Endothelial cell of hepatic sinusoid (primary cell): ENCODE measurements around the gene KCNS3.

Experiments used
- in situ Hi-C: cut with HindIII; loops from 2 replicates; pipeline ENCODE4 v1.10.0; 2017; ENCODE audit warnings: low sequenced_read_pairs

The KCNS3 gene

DNA sequence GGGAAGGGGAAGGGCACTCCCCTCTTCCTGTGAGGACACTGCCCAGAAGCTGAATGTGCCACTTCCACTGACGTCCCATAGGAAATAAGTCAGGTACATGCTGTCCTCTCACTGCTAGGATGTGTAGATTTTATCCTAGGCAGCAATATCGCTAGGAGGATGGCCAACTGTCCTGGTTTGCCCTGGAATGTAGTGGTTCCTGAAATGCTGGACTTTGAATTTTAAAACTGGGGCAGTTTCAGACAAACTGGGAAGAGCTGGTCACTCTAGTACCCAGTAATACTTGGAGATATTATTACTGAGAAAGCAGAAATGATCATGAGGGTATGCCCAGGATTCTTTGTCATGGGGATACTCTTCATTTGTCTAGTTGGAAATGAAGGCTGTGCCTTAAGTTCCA is 5.4 kb upstream of the KCNS3 start:
- in situ Hi-C loops: no loop called here

DNA sequence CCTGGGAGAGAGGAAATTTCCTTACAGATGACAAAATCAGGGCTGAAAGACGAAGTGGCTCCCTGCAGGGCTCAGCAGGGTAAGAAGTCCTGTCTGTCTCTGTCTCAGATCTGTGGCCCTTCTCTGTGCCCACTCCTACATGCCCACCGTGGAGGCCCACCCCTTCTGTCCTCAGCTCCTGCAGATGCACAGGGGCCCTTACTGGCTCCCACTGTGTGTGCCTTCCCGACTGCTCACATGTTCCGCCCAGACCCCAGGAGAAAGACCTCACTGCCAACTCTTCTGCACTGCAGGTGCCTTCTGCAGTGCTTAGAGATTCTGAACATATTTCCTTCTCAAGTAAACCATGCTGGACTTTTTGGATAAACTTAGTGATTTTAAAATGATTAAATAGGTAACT is 1.9 kb upstream of the KCNS3 start:
- in situ Hi-C loops: loop anchor here (5.0 kb wide), 1 partner anchor 61 kb away; no protein-coding TSS in a partner anchor

DNA sequence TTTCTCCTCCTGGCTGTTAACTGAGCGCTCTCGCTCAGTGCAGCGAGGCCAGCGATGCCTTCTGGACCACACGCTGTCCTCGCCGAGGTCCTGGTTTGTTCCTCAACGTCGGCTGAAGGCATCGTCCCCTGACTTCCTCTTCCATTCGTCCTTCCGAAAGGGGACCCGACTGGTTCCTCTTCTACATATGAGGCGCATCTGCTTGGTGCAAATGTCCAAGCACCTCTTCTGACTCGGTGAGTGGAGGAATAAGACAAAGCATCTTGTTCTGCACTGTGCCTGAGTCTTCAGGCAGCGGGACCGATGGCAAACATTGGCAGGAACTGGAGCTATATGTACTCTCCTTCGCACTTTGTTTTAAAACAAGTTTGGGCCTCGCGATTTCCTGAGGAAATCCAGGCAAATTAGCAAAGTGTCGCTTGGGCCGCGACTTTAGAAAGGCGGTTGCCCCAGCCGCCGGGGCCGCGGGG is 621 bp upstream of the KCNS3 start:
- in situ Hi-C loops: loop anchor here (5.0 kb wide), 1 partner anchor 59 kb away; no protein-coding TSS in a partner anchor

DNA sequence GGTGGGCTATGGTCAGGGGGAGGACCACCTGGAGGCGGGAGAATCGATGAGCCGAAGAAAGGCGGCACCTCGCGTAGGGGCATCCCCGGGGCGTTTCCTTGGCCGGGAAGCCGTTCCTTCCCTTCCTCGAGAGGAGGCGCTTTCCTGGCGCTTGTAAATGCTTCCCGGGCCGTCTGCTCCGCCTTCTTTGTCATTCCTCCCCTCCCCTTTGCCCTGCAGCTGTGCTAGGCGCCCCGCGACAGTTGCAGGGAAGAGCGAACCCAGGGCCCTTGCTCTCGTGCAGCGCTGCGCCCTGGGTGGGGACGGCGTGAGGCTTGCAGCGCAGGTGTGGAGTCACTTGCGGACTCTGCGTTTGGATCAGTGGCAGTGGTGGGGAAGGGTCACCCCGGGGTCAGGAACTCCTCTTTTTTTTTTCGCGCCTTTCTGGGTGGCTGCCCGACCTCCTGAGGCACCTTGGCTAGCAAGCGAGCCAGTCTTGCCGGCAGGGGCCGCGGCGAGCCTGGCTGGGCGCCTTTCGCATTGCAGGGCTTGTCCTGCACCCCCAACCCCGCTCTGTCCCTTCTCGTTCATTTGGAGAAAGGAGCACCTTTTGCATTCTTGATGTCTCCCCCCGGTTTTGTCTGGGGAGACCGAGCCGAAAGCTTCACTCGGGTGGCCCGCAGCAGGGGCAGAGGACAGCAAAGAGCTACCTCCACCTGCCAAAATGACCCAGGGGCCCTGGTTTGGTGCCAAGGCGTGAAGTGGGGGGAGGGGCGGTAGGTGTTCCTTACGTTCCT is 858 bp downstream of the KCNS3 start:
- in situ Hi-C loops: loop anchor here (5.0 kb wide), 1 partner anchor 58 kb away; no protein-coding TSS in a partner anchor

DNA sequence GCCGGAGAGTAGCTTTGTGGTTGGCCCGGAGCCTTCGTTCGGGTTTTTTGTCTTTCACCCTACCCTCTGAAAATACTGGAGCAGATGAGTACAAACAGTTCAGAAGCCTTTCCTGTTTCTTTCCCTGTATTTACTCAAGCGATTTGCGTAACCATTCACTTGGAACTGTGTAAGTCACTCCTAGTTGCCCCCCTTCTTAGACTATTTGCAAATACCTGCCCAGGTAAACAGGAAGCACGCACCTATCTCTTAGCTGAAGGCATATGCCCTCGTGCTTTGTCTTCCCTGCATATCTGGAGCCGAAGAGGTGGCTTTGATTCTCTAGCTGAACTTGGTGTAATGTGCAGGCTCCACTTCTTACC is 1.4 kb downstream of the KCNS3 start:
- in situ Hi-C loops: loop anchor here (5.0 kb wide), 2 partner anchors 57 to 102 kb away; no protein-coding TSS in a partner anchor

DNA sequence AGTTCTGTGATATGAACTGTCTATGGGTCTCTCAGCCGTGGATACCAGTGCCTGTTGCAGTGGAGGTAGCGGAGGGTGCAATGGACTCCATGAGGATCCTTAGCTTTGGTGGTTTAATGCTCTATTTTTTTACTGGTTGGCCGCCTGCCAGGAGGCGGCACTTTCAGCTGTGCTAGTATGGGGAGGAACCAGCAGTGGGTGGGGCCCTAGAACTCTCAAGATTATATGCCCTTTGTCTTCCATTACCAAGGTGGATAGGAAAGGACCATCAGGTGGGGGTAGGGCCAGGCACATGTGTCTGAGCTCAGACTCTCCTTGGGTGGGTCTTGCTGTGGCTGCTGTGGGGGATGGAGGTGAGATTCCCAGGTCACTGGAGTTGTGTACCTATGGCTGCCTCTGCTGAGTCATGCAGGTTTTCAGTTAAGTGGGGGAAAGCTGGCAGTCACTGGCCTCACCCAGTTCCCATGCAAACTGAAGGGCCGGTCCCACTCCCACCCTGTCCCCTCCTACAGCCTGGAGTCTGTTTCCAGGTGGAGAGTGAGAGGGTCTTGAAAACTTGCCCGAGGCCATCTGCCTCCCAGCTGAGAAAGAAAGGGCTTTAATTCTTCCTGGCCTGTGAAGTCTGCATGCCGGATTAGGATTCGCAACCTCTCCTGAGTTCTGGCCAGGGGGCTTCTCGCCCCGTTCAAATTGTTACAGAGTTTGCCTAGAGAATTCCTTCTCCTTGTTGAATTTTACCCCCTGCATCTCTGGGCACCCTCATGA is 14.5 kb downstream of the KCNS3 start:
- in situ Hi-C loops: no loop called here

DNA sequence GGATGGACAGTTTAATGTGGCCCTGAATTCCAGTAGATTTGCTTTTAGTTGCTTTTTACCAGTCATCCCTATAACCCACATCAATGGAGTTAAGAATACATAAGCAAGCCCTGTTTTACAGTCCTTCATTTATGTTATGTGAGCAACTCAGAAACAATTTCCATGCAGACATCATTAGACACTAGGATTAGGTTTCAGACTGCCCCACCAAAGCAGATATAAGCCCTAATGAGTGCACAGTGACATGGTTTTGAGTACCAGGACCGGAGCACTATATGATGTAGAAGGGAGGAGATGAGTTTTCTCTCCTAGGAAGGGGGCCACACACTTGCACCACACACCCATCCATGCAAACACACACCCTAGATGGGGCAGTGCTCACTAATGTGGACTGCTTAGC is 15.5 kb downstream of the KCNS3 start:
- in situ Hi-C loops: no loop called here

DNA sequence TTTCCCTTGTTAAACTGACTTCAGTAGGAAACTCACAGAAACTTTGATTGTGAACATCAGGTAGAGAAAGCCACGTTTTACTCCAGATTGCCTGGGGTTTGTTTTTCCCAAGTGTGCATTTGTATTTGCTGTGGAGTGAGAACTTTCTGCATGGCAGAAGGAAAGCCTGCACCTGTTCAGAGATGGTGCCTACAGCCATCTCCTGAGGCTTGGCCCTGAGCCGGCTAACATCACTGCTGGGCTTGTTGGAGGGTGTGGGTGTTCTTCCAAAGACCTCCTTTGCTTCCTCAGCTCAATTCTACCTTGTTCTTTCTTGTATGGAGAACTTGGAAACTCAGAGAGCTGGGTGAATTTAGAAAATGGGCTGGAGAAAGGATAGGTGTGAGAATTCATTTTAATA is 16.1 kb downstream of the KCNS3 start:
- in situ Hi-C loops: no loop called here

DNA sequence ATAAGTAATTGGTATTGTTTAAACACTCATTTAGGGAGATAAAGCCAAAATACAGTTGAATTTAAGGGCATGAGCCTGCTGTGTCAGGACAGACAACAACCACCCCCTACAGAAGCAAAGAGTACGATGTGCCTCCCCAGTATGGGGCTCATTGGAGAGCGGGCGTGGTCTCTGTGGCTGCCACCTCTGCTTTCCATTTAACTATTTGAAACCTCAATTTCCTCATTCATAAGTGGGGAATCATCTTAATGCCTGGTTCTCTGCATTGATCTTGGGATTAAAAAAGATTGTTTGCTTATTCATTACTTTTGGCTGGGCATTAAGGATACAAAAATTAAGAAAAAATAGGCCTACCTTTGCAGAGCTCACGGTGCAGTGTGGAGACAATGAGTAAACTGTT is 21.4 kb downstream of the KCNS3 start:
- in situ Hi-C loops: no loop called here

DNA sequence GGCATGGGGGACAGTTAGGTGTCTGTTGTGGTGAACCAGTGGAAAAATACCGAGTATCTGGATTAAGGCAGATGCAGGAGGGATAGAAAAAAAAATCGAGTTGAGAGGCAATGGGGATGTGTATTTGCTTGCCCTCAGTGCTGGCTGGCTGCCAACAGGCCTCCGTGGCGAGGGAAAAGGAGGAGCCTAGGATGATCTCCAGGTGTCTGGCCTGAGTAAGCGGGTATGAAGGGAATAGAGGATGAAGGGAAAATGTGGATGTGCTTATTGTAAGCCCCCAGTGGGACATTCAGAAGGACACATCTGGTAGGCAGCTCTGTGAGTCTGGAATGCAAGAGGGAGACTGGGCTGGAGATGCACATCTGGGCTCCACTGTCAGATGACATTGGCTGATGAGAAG is 22.8 kb downstream of the KCNS3 start:
- in situ Hi-C loops: no loop called here

DNA sequence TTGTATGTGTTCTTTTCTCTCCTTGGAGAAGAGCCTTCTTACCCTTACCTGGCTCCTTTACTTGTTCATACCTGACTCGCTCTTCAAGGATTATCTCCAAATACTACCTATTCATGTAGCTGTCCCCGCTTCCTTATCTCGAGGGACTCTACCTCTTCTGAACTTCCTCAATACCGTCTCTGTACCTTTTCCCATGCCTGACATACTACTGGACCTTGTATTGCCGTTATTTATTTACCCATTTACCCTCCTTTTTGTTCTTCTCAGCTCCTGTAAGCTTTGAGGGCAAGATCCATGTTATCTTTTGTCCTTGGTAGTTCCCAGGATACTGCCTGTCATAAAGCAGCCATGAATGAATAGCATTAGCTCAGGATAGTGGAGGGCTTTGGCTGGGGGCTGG is 32.5 kb downstream of the KCNS3 start:
- in situ Hi-C loops: no loop called here

DNA sequence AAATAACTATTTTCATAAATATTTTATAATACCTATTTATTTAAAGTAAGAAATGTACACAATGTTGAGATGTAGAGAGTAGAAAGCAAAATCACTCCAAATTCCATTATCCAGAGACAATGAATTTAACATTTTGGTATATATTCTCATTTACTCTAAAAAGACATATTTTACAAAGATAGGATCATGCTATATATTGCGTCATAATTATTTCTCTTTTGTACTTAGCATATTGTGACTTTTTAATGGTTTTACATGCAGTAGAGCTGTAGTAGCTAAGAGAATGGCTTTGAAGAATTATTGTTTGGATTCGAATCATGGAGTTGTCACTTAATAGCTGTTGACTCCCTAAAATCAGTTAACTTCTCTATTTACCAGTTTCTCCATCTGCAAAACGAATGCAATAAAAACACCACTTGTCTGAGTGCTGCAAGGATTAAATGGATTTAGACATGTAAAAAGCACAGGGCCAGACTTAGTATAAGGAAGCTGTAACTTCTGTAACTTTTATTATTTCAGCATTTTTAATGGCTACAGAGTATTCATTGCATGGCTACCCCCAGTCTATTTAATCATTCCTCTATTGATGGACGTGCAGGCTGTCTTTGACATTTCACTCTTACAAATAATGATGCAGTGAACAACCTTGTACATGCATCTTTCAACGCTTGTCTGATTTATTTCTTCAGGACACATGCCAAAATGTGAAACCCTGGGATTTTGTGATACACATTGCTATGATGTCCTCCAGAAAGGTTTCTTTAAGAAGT is 33.2 kb downstream of the KCNS3 start:
- in situ Hi-C loops: no loop called here

DNA sequence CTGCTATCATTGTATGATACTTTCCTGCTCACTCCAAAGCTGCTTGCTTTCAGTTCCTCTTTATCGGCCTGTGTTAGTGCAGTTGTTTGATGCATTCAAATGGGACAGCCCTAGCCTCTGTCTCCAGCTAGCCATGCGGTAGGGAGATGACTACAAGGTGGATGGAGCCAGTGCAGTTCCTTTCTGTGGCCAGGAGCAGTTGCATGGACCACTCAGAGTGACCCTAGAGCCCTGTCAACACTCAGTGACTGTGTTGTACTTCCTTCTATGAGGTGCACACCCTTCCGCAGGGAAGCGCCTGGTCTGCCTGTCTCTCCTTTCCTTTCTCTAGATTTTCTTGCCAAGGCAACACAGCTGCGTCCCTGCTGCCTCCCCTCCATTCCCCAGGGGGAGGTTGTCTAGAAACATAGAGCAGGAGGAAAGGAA is 33.8 kb downstream of the KCNS3 start:
- in situ Hi-C loops: no loop called here

DNA sequence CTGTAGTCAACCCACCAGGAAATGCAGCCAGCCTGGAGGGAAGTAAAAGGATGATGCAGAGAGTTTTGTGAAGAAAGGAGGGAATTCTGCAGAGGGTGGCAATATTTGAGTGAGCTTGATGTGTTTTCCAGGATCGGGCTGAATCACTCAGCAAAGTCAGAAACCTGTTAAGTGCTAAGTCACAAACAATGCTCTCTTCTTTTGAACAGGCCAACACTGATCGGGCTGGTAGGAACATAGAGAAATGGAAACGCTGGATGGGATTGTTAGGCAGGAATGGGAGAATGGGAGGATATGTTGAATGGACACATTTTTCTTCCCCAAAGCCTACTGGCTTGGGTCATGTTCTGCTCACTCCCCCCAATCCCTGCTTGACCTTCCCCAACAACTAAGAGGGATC is 36.6 kb downstream of the KCNS3 start:
- in situ Hi-C loops: no loop called here

DNA sequence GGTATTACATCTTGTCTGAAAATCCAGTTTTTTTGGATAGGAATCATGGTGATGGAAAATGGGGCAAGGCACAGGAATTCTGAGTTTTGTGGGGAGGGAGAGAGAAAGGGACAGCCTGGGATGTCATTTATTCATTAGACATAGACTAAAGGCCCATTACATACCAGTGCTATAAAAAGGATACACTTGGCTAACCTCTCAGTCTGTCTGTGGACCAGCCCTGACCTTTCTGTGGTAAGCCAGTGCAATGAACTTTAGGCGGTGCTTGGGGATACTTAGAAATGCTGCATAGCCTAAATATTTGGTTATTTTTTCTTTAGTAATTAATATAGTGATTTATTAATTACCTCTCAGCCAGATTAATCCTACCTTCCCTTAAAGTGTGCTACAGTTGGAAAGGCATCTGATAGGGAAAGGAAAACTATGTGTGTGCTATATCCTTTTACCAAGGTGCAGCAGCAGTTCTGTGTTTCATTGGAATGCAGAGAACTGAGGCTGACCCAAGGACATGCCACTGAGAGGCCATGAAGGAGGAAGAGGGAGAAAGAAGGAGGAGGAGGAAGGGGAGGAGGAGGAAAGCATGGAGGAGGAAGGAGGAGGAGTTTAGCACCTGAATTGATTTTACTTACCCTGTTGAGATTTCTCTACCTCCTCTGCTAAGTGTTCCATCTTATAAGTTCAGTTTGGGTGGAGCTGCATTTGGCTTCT is 37.5 kb downstream of the KCNS3 start:
- in situ Hi-C loops: no loop called here

DNA sequence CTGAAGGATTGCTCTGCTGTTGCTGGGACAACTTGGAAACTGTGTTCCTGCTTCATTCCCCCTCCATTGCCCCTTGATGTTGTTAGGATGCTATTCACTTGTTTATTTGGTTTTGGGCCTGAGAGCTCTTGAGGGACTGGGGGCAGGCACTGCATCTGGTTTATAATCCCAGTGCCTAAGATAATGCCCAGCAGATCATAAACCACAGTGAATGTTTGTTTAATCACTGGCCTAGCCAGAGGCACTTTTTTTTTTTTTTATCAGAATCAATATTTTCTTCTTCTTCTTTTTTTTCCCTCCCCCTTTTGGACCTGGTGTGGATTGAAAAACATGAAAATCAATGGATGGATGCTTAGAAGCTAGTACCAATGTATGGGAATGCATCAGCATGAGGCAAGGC is 38.1 kb downstream of the KCNS3 start:
- in situ Hi-C loops: no loop called here

DNA sequence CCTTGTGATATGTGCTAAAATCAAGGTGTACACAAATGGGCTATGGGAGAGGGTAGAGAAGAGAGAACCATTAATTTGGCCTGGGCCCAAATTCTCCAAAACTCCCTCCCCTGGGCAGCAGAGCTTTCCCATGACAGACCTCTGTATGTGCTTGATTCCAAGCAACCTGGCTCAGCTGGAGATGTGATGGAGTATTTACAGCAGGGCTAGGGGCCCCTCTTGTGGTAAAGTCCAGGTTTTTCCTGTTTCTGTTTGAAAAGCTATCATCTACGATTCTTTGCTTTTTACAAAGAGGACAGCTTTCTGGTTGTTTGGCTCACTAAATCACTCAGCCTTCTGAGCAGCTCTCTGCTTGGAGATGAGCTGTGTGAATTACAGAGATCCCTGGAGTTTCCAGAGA is 40.3 kb downstream of the KCNS3 start:
- in situ Hi-C loops: no loop called here

DNA sequence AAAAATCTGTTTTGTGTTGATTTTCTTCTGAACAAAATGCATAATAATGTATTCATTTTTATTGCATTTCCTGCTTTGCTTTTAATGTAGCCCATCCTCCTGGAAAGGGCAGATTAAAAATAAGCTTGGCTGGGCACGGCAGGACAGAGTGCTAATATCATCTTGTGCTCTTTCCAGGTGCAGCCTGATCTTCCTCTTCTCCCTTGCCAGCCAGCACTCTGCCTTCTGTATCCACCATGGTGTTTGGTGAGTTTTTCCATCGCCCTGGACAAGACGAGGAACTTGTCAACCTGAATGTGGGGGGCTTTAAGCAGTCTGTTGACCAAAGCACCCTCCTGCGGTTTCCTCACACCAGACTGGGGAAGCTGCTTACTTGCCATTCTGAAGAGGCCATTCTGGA is 52.3 kb downstream of the KCNS3 start:
- in situ Hi-C loops: no loop called here

DNA sequence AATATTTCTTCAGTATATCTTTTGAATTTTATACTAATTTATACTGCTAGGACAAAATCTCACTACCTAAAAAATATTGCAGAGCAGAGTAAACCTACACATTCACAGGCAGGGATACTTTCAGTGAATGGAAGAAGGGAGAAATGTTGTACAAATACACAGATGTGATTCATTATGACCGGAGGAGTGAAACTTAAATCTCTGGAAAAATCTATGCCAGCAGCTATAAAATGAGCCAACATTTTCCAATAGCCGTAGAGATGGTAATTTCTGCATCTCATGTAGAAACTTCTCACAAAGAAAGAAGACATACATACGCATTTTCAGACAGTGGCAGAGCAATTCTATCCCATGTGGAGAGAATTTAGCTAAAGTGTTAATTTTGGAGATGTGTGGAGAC is 54.8 kb downstream of the KCNS3 start:
- in situ Hi-C loops: no loop called here

DNA sequence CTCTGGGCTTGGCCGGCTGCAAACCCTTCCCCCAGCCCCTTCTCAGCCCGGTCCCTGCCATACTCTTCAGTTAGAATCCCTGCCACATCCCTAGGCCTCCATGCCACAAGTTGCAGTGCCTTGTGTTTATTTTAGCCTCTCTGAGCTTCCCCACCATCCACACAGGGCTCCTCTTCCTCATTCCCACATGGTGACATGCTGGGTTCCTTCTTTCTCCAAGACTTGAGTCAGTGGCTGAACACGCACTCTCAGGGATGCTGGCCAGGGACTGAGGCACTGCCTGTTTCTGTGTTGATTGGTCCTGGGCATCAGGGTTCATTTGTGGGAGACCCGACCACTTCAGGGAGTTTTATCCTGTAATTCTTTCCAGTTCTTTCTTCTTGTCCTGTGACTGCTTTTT is 56.3 kb downstream of the KCNS3 start:
- in situ Hi-C loops: loop anchor here (5.0 kb wide), 1 partner anchor 57 kb away; the partner anchor contains the start of gene KCNS3
